G401 (cell line): ENCODE data around the gene INAFM1. TPM values are rescaled to one million over a fixed set of nuclear protein-coding genes. Genes with fewer than 3 reads are reported as not detected.

Experiments
- DNase-seq: peaks from one replicate; pipeline ENCODE4 v3.0.0-alpha.2; 2015; ENCODE audit warnings: low spot score
- in situ Hi-C: cut with HindIII; loops from 2 replicates; pipeline ENCODE4 v1.10.0; 2016; ENCODE audit warnings: low sequenced_read_pairs, mixed read lengths
- total RNA-seq: library from RNA; depleted of rRNA; stranded (reverse); fragments of >200 nt; shearing (Covaris generic); gene quantifications from 2 replicates; pipeline ENCODE4 v1.2.3, GENCODE V29; 2014

Gene INAFM1
- total RNA-seq, 1 experiment from 2014 or later: 11.0 TPM

- DNase-seq: no peak
- in situ Hi-C loops: no loop called here
Observed at GRCh38 chr19:47303966-47304365, 29.3 kb downstream of the INAFM1 start.

- in situ Hi-C loops: no loop called here
Observed at GRCh38 chr19:47305309-47305751, 30.6 kb downstream of the INAFM1 start.

GRCh38 chr19:47306303-47306702, 31.6 kb downstream of the INAFM1 start:
- DNase-seq: no peak
- in situ Hi-C loops: no loop called here

More at GRCh38 chr19:47305309-47305751, 30.6 kb downstream of the INAFM1 start:
- peak; percentile 34 for DNase-seq

- in situ Hi-C loops: no loop called here
- DNase-seq: no peak
Observed at GRCh38 chr19:47309038-47309437, 34.4 kb downstream of the INAFM1 start.

- in situ Hi-C loops: no loop called here
- no peak for DNase-seq
Observed at GRCh38 chr19:47309608-47310007, 34.9 kb downstream of the INAFM1 start, which contains the start of gene C5AR1. Gene C5AR1 (plus strand): TSS chr19:47309861. CDS start chr19:47309896, 35 bp downstream.

- no peak for DNase-seq
- in situ Hi-C loops: no loop called here
Observed at GRCh38 chr19:47310323-47310722, 35.6 kb downstream of the INAFM1 start.

GRCh38 chr19:47310819-47311218, 36.1 kb downstream of the INAFM1 start:
- in situ Hi-C loops: no loop called here

GRCh38 chr19:47312366-47313006, 37.8 kb downstream of the INAFM1 start:
- DNase-seq: no peak

More at GRCh38 chr19:47310819-47311218, 36.1 kb downstream of the INAFM1 start:
- no peak for DNase-seq

GRCh38 chr19:47313754-47314295, 39.1 kb downstream of the INAFM1 start:
- in situ Hi-C loops: no loop called here
- DNase-seq: no peak

More at GRCh38 chr19:47312366-47313006, 37.8 kb downstream of the INAFM1 start:
- in situ Hi-C loops: no loop called here

- in situ Hi-C loops: no loop called here
- DNase-seq: no peak
Observed at GRCh38 chr19:47315125-47315821, 40.6 kb downstream of the INAFM1 start.

GRCh38 chr19:47316513-47316912, 41.8 kb downstream of the INAFM1 start:
- DNase-seq: no peak
- in situ Hi-C loops: no loop called here

- DNase-seq: no peak
- in situ Hi-C loops: no loop called here
Observed at GRCh38 chr19:47319923-47320871, 45.5 kb downstream of the INAFM1 start.

GRCh38 chr19:47321630-47322029, 46.9 kb downstream of the INAFM1 start:
- in situ Hi-C loops: no loop called here
- DNase-seq: no peak

- DNase-seq: no peak
- in situ Hi-C loops: no loop called here
Observed at GRCh38 chr19:47322058-47322457, 47.4 kb downstream of the INAFM1 start.

GRCh38 chr19:47323409-47323808, 48.7 kb downstream of the INAFM1 start:
- no peak for DNase-seq
- in situ Hi-C loops: no loop called here

- in situ Hi-C loops: no loop called here
- DNase-seq: no peak
Observed at GRCh38 chr19:47323872-47324271, 49.2 kb downstream of the INAFM1 start.

- in situ Hi-C loops: no loop called here
- no peak for DNase-seq
Observed at GRCh38 chr19:47324502-47324901, 49.8 kb downstream of the INAFM1 start.
